OCI-M1 (cell line): Measurements from ENCODE around the gene BAIAP3.

Experiments used
- DNase-seq: peaks from one replicate; lab custom pipeline; 2025; lab: John Stamatoyannopoulos, UW

The BAIAP3 gene

GRCh38 chr16:1334739-1335138, 1.3 kb downstream of the BAIAP3 start:
- DNase-seq, result no peak

DNA sequence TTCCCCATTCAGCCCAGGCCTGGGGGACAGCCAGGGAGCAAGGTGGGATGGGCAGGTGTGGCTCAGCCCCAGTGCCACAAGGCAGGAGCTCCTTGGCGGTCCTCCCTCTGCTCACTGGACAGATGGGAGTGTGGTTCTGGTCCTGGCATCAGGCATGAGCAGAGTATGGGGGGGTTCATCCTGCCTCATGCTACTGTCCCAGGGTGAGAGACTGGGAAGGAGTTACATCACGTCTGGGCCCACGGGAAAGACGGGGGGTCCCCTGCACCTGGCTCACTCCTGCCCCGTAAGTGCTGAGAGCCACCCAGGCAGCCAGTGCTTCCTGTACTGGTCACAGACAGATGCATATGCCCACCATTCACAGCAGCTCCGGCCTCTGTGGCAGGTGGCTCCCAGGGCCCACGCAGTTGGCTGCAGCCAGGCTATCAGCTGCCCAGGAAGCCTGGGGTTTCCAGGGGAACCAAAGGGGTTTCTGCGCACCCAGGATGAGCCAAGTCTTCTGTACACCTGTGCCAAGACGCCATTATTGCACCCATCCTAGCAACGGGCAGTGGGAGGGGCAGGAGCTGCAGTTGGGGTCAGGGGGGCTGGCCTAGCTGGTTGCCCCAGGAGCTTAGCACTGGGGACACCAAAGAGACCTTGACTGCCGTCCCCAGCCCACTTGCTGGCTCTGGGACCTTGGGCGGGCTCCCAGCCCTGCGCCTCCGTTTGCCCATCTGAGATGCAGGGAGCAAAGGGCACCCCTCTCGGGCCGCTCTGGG, 1.9 kb downstream of the BAIAP3 start:
- DNase-seq, result no peak

DNA sequence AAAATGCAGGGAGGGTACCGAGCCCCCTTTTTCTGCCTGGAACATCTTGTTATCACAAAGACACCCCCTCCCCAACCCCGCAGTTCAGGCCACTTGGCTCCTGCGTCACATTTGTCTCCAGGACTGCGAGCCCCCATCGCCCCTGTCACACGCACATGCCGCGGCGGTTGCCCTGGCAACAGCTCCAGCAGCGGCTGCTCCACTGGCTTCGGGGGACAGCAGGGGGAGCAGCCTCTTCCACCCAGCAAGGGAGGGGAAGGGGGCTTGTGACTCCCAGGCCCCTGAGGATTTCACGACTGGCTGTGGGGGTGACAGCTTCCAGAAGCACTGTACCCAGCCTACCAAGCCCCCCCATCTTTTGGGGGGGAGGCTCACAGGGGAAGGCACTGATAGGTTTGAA, 2.6 kb downstream of the BAIAP3 start:
- peak; percentile 16 for DNase-seq

DNA sequence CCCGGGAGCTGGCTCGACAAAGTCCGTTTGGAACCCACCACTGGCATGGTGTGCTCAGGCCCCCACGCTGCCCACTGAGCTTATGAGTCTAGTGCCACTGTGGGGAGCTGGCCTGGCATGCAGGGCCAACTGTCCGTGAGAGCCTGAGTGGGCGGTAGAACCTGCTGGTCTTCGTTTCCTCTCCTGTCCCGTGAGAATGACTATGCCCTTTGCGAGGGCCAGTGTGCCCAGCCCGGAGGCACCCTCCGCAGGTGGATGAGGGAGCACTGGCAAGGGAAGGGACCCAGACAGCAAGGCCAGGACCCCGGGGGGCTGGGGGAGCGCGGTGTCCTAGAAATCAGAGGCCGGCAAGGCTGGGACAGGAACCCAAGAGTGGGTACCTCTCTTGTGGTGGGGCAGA, 3.2 kb downstream of the BAIAP3 start:
- DNase-seq, result no peak

- no peak for DNase-seq
These were observed 4.0 kb downstream of the BAIAP3 start for GRCh38 chr16:1337486-1337885.

DNA sequence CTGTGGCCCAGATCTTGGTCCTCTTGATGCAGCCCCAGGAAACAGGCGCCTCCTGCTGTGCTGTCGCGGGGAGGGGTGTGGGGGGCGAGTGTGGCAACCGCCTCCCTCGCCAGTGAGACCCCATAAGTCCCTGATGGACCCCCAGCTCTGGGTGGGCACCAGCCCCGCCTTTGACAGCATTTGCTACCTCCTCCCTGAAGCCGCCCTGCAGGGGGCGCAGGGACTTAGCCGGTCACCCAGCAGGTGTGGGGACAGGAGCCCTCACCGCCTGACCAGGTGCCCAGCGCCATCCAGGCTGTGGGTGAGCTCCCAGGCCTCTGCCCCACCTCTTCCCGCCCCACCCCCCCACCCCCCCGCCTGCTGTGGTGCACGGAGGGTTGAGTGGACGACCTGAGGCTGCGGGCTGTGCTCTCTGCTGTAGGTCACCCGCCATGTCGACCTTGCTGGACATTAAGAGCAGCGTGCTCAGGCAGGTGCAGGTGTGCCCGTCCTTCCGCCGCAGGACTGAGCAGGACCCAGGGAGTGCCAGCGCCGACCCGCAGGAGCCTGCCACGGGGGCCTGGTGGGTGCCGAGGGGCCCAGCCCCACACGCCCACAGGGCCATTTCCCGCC, 4.8 kb downstream of the BAIAP3 start:
- peak; percentile 20 for DNase-seq

DNA sequence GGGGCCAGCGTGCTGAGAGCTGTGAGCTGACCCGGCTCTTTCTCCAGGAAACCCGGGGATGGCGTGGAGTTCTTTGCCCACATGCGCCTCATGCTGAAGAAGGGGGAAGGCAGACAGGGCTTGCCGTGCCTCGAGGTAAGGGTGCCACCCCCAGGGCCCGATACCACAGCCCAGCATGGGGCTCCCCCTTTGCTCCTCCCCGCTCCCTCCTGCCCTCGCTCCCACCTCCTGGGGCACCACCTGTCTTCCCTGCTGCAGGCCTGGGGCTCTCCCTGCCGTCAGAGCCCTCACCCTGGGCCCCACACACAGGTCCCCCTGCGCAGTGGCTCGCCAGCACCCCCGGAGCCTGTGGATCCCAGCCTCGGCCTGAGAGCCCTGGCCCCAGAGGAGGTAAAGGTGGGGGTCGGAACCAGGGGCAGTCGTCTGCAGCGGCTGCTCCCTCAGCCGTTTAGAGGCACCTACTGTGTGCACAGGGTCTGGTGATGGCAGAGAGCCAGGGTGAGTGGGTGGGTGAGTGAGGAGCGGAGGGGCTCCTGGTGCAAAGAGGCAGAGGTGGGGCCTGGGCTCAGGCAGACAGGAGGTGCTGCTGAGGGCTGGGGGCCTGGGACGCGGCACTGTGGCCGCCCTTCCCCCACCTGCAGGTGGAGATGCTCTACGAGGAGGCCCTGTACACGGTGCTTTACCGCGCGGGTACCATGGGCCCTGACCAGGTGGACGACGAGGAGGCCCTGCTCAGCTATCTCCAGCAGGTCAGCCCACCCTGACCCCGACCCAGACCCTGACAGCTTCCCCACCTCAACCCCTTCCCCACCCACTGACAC, 5.6 kb downstream of the BAIAP3 start:
- no peak for DNase-seq

GRCh38 chr16:1340730-1341494, 7.5 kb downstream of the BAIAP3 start:
- DNase-seq, result no peak

DNA sequence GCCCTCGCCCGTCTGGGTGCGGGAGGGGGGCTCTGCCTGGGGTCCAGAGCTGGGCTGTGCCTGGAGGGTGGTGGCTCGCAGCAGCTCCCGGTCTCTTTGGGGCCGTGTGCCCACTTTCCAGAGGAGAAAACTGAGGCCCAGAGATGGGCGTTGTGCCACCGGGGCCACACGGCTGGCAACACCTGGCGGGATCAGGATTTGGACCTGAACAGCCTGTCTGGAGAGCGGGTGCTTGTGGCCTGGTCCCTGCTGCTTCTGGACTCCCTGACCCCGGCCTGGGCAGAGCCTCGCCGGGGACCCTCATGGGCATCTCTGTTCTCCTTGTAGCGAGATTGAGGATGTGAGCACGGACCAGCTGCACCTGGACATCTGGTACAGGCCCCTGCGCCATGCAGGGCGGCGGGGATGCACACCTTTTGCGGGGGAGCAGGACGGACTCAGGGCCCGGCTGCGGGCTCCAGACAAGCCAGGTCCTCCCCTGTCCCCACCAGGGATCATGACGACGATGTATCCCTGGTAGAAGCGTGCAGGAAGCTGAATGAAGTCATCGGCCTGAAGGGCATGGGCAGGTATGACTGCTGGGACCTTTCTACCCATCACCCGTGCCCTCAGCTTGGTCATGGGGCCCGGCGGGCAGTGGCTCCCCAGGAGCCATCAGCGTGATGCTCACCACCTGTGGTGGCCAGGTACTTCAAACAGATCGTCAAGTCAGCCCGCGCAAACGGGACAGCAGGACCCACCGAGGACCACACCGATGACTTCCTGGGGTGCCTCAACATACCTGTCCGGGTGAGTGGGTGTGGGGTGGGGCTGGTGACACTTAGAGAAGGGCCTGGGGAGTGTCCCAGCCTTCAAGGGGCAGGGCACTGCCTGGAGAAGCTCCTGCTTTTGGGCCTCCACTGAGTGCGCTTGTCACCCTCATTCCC, 8.3 kb downstream of the BAIAP3 start:
- DNase-seq, result no peak

DNA sequence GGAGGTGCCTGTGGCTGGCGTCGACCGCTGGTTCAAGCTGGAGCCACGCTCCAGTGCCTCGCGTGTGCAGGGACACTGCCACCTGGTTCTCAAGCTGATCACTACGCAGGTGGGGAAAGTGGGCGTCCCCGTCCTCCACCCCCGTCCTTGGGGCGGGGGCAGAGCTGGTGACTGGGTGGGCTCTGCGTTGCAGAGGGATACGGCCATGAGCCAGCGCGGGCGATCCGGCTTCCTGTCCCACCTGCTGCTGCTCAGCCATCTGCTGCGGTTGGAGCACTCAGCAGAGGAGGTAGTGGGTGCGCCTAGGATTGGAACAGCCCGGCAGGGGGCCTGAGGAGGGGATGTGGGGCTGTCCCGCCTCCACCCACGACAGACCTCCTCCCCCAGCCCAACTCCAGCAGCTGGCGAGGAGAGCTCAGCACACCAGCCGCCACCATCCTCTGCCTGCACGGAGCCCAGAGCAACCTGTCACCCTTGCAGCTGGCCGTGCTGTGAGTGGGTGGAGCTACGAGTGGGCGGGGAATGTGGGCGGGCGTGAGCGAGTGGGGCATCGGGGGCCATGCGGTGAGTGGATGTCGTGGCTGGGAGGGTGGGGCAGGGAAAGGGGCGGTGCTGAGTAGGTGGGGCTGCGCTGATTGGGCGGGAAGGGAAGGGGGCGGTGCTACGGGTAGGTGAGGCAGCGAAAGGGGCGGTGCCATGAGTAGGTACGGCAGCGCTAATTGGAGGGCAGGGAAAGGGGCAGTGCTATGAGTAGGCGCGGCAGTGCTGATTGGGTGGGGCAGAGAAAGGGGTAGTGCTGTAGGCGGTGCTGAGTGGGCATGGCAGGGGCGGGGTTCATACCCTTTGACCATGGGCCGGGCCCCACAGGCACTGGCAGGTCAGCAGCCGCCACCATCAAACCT, 9.3 kb downstream of the BAIAP3 start:
- peak; percentile 99 for DNase-seq

DNA sequence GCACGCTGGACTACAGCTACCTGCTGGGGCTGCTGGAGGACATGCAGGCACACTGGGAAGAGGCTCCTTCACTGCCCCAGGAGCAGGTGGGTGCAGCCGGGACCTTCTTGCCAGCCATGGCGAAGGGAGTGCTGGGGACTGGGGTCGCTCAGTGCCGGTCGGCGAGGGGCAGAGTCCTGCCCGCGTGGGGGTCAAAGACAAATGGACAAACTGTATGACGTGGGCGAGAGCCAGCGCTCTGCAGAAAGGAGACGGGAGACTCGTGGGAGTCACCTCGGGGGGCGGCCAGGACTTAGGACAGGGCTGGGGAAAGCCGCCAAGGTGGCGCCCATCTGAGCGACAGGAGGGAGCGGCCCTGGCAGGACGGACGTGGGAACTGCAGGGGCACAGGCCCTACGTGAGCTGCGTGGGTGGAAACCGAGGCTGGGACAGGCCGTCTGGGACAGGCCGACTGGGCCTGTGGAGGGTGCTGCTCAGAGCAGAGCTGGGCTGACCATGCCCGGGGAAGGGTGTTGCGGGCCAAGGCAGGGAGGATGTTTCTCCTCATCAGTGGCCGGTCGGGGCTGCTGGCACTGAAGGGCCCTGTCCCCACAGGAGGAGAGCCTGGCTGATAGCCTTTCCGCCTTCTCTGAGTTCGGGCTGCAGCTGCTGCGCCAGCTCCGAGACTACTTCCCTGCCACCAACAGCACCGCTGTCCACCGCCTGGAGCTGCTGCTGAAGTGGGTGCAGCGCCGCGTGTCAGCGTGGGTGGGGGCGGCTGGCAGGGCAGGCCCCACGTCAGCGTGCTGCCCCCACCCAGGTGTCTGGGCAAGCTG, 10.2 kb downstream of the BAIAP3 start:
- DNase-seq, result no peak

GRCh38 chr16:1344499-1344898, 11.1 kb downstream of the BAIAP3 start:
- DNase-seq, result no peak

GRCh38 chr16:1345087-1345486, 11.6 kb downstream of the BAIAP3 start:
- no peak for DNase-seq

DNA sequence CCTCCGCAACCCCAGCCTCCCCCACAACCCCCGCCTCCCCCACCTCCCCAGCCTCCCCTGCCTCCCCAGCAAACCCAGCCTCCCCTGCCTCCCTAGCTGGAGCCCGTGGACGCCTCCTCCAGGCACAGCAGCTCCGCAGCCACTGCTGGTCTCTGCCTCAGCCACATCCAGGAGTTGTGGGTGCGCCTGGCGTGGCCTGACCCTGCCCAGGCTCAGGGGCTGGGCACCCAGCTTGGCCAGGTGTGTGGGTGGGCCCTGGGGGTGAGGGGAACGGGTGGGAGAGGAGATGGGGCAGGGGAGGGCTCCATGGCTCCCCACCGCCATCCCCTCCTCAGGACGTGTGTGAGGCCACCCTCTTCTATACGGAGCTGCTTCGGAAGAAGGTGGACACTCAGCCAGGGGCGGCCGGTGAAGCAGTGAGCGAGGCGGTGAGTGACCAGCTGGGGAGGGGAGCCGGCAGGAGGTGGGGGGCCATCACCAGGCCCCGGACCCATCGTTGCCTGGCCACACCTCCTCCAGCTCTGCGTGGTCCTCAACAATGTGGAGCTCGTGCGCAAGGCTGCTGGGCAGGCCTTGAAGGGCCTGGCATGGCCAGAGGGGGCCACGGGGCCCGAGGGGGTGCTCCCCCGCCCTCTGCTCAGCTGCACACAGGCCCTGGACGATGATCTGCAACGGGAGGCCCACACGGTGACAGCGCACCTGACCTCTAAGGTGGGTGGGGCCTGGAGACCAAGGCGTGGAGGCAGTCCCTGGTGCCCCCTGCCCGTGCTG, 12.4 kb downstream of the BAIAP3 start:
- DNase-seq, result no peak

- no peak for DNase-seq
These were observed 13.2 kb downstream of the BAIAP3 start for GRCh38 chr16:1346422-1347285.

DNA sequence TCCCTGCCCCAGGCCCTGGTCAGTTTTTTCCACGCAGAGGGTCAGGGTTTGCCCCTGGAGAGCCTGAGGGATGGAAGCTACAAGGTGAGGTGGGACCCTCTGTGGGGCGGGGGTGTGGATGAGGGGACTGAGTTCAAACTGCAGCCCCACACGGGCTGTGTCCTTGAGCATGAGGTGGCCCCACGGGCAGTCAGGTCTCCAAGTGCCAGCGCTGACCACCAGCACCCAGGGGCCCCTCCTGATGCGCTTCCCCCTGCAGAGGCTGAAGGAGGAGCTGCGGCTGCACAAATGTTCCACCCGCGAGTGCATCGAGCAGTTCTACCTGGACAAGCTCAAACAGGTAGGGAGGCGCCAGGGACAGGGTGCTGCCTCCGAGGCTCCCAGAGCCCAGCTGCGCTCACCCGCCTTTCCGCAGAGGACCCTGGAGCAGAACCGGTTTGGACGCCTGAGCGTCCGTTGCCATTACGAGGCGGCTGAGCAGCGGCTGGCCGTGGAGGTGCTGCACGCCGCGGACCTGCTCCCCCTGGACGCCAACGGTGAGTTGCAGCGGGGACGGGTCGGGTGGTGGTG, 13.9 kb downstream of the BAIAP3 start:
- DNase-seq, result no peak

DNA sequence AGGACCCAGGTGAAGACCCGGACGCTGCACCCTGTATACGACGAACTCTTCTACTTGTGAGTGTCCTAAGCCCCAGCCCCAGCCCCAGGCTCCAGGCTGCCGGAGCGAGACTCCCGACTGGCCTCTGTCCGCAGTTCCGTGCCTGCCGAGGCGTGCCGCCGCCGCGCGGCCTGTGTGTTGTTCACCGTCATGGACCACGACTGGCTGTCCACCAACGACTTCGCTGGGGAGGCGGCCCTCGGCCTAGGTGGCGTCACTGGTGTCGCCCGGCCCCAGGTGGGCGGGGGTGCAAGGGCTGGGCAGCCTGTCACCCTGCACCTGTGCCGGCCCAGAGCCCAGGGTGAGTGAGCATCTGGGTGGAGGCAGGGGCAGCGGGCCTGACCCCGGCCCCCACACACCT, 14.5 kb downstream of the BAIAP3 start:
- no peak for DNase-seq
